Mucosa of stomach (tissue), 1 donor: ENCODE measurements around the gene ADCY6.

Source experiments
- H3K27me3 ChIP-seq: one replicate; pipeline ENCODE4 v1.7.0; 2013; ENCODE audit warnings: mild to moderate bottlenecking, low read length; ENCODE audit not compliant: control insufficient read depth, insufficient read depth
- H3K36me3 ChIP-seq: one replicate; pipeline ENCODE4 v1.7.0; 2013; ENCODE audit warnings: low read length; ENCODE audit not compliant: control insufficient read depth, insufficient read depth
- H3K4me1 ChIP-seq: one replicate; pipeline ENCODE4 v1.7.0; 2013; ENCODE audit warnings: mild to moderate bottlenecking, low read length; ENCODE audit not compliant: control insufficient read depth, insufficient read depth
- H3K4me3 ChIP-seq: one replicate; pipeline ENCODE4 v1.7.0; 2013; ENCODE audit warnings: low read length
- H3K9ac ChIP-seq: one replicate; pipeline ENCODE4 v1.7.0; 2013; ENCODE audit warnings: mild to moderate bottlenecking, low read length, moderate library complexity
- H3K9me3 ChIP-seq: one replicate; pipeline ENCODE4 v1.7.0; 2013; ENCODE audit warnings: mild to moderate bottlenecking, low read length, moderate library complexity; ENCODE audit not compliant: control insufficient read depth
- donor health status: Pancreatic carcinoma.

ADCY6 gene

GRCh38 chr12:48813465-48814261 is 24.8 kb upstream of the ADCY6 start:
- Histone ChIP-seq H3K36me3 (no peaks in the 10 kb centered on the region), H3K4me3 (peak overlapping the region; percentile 86), H3K27me3 (peaks cover 12% of the 10 kb centered on the region), H3K9ac (peak overlapping the region; percentile 96), H3K9me3 (no peaks in the 10 kb centered on the region), H3K4me1 (peaks cover 36% of the 10 kb centered on the region)

DNA sequence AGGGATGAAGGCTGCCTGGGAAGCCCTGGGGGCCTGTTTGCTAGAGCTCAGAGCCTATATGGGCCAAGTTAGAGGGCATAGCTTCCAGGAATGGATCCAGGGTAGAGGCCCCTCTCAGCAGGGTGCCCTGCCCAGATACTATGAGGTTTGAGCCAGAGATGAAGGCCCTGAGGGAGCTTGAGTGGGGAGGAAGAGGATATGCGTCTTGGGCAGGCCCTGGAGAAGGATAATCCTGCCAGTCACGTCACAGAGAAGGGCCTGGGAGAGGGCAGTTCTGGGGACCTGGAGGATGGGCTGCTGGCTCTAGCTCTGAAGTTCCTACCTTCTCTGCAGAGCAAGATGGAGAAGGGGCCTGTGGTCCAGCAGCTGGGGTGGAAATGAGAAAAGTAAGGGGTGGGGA is 23.5 kb upstream of the ADCY6 start:
- H3K27me3 ChIP-seq = peaks cover 4% of the 10 kb centered on the region
- no peaks in the 10 kb centered on the region for H3K9me3 ChIP-seq
- H3K4me3 ChIP-seq = no peak overlapping the region
- no peaks in the 10 kb centered on the region for H3K36me3 ChIP-seq
- no peak overlapping the region for H3K9ac ChIP-seq
- peaks cover 29% of the 10 kb centered on the region for H3K4me1 ChIP-seq

- H3K4me3 ChIP-seq = no peak overlapping the region
- H3K36me3 ChIP-seq = no peaks in the 10 kb centered on the region
- no peaks in the 10 kb centered on the region for H3K27me3 ChIP-seq
- H3K4me1 ChIP-seq = peaks cover 29% of the 10 kb centered on the region
- no peaks in the 10 kb centered on the region for H3K9me3 ChIP-seq
- no peak overlapping the region for H3K9ac ChIP-seq
These were observed 22.7 kb upstream of the ADCY6 start for GRCh38 chr12:48811437-48812090.

- Histone ChIP-seq H3K27me3 (no peaks in the 10 kb centered on the region), H3K4me3 (no peak overlapping the region), H3K36me3 (no peaks in the 10 kb centered on the region), H3K9me3 (no peaks in the 10 kb centered on the region), H3K4me1 (peaks cover 26% of the 10 kb centered on the region), H3K9ac (no peak overlapping the region)
These were observed 22.1 kb upstream of the ADCY6 start for GRCh38 chr12:48810903-48811431.

DNA sequence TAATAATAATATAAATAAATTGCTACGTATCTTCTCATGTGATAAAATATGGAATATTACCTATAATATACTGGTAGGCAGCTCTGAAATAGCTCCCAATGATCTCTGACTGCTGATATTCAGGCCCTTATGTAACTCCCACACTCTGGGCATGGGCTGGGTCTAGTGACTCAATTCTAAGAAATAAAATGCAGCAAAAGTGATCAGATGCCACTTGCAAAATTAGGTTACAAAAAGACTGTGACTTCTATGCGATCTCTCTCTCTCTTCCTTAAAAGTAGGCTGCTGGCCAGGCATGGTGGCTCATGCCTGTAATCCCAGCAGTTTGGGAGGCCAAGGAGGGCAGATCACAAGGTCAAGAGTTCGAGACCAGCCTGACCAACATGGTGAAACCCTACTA is 19.1 kb upstream of the ADCY6 start:
- Histone ChIP-seq H3K4me1 (peaks cover 14% of the 10 kb centered on the region), H3K27me3 (no peaks in the 10 kb centered on the region), H3K36me3 (no peaks in the 10 kb centered on the region)

DNA sequence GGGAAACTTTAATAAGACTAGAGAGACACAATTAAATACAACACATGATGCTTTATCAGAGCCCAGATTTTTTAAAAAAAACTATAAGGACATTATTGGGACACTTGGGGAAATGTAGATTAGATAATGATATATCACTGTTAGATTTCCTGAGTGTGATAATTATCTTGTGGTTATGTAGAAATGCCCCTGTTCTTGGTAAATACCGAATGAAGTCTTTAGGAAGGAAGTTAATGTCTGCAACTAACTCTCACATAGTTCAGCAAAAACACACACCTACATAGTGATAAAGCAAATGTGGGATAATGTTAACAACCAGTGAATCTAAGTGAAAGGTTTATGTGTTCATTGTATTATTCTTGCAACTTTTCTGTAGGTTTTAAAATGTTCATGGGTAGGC is 14.8 kb upstream of the ADCY6 start:
- Histone ChIP-seq H3K4me1 (no peaks in the 10 kb centered on the region), H3K9ac (no peak overlapping the region)

More for the DNA sequence above, 19.1 kb upstream of the ADCY6 start:
- no peak overlapping the region for H3K9ac ChIP-seq
- H3K4me3 ChIP-seq = no peak overlapping the region
- no peaks in the 10 kb centered on the region for H3K9me3 ChIP-seq

DNA sequence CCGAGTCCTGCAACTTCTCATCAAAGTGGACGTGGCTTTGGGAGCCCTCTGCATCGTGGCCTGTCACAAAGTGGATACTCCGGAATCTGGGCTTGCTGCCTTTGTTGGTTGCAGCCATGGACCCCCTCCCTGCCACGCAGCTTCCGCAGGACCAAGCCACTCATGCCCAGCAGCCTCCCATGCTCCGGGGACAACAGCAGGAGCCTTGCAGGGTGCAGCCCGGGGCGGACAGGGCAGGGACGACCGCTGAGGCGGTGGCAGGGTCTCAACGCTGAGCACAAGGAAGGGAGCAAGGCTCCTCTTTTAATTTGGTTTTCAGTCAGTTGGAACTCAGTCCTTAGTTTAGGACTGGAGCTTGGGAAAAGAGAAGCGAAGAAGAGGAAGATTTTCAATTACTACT is 12.1 kb upstream of the ADCY6 start:
- Histone ChIP-seq H3K4me3 (no peak overlapping the region), H3K4me1 (no peaks in the 10 kb centered on the region), H3K27me3 (peaks cover 9% of the 10 kb centered on the region), H3K36me3 (no peaks in the 10 kb centered on the region), H3K9ac (no peak overlapping the region), H3K9me3 (no peaks in the 10 kb centered on the region)

More for the DNA sequence above, 14.8 kb upstream of the ADCY6 start:
- H3K36me3 ChIP-seq = no peaks in the 10 kb centered on the region
- no peaks in the 10 kb centered on the region for H3K9me3 ChIP-seq
- H3K4me3 ChIP-seq = no peak overlapping the region
- H3K27me3 ChIP-seq = peaks cover 9% of the 10 kb centered on the region

DNA sequence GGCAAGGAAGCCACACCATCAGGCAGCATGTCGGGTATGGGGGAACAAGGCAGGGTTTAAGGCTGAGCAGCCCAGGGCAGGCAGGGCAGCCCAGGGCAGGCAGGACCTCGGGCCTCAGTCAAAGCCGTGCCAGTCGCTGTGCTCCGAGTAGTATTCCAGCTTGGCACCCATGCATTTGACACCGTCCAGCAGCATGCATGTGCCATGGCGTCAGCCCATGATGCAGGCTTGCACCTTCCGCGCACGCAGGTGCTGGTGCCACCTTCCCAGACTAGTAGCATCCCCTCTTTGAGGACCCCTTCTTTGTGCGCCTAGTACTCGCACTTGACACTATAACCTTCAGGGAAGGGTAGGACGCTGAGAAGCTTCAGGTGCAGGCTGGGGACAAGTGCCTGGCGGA is 11.6 kb upstream of the ADCY6 start:
- H3K9me3 ChIP-seq = no peaks in the 10 kb centered on the region
- no peaks in the 10 kb centered on the region for H3K36me3 ChIP-seq
- H3K4me3 ChIP-seq = no peak overlapping the region
- H3K9ac ChIP-seq = no peak overlapping the region
- H3K27me3 ChIP-seq = peaks cover 9% of the 10 kb centered on the region
- peaks cover 3% of the 10 kb centered on the region for H3K4me1 ChIP-seq

GRCh38 chr12:48796976-48797375 is 8.1 kb upstream of the ADCY6 start:
- Histone ChIP-seq H3K36me3 (no peaks in the 10 kb centered on the region), H3K9me3 (no peaks in the 10 kb centered on the region), H3K27me3 (peaks cover 9% of the 10 kb centered on the region), H3K9ac (no peak overlapping the region), H3K4me3 (no peak overlapping the region), H3K4me1 (peaks cover 11% of the 10 kb centered on the region)

GRCh38 chr12:48795550-48796455 is 6.9 kb upstream of the ADCY6 start:
- H3K27me3 ChIP-seq = peaks cover 9% of the 10 kb centered on the region
- no peaks in the 10 kb centered on the region for H3K36me3 ChIP-seq
- H3K9me3 ChIP-seq = no peaks in the 10 kb centered on the region
- no peak overlapping the region for H3K9ac ChIP-seq
- H3K4me3 ChIP-seq = no peak overlapping the region
- peaks cover 11% of the 10 kb centered on the region for H3K4me1 ChIP-seq

GRCh38 chr12:48794870-48795269 is 6.0 kb upstream of the ADCY6 start:
- H3K9ac ChIP-seq = no peak overlapping the region
- no peaks in the 10 kb centered on the region for H3K36me3 ChIP-seq
- peaks cover under 1% of the 10 kb centered on the region for H3K27me3 ChIP-seq
- H3K9me3 ChIP-seq = no peaks in the 10 kb centered on the region
- peaks cover 19% of the 10 kb centered on the region for H3K4me1 ChIP-seq
- no peak overlapping the region for H3K4me3 ChIP-seq
